Measurements from ENCODE around the gene SRSF10. TPM values are rescaled to one million over a fixed set of nuclear protein-coding genes. Genes with fewer than 3 reads are reported as not detected.
"Not testable (repeated sequence)": the region's sequence is repeated elsewhere in the genome, so short reads cannot be mapped to it uniquely, and the experiment has no call there.

SRSF10 gene
- total and polyA plus RNA-seq, 2 donors from 2014 or later, result 48.5 to 96.2 TPM

DNA sequence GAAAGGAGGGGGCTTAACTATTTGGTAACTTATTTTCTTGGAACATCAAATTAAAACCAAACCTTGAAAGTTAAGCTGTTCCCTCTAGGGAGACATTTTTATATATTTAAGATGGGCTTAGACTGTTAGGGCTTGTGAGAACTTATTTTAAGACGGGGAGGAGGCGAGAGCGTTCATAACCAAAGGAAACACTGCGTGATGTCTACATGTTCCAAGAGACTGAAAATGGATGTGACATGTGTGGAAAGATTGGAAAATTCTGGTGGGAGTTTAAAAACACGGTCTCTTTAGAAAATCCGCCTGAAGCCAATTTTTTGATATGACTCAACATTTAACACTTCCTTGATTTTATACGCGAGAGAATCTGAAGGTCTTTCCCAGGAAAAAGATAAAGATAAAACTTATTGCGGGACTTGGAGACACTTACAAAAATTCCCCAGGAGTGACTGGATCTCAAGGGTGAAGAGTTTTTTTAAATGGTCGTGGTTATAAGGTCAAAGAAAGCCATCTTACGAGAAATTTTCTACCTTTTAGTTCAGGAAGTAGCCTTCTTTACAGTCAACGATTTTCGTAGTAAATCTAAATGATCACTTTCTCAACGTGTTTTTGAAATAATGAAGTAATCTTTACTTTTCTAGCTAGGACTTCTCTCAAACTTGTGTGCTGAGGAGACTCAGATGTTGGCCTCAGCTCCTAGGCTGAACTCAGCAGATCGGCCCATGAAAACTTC is 19.7 kb downstream of the SRSF10 start:
- H3K9ac ChIP-seq (ENCODE audit: low read length in 3 of 3), result peak overlapping the region; percentile 92 to 99 (median 98)
- DNase-seq (peak in 1 of 5 donors; percentile 43), FAIRE-seq (no peak)
- peaks cover 0 to 11% (median 2%) of the 10 kb centered on the region in 3 donors for H3K36me3 ChIP-seq (ENCODE audit: control insufficient read depth in 2 of 3, insufficient read depth in 3 of 3, low read length in 3 of 3)
- intact Hi-C loops (cut with DNase I), result no loop called here
- H3K9me3 ChIP-seq (ENCODE audit: control insufficient read depth in 2 of 3, insufficient read depth in 1 of 3, low read length in 3 of 3), result no peaks in the 10 kb centered on the region
- peak overlapping the region; percentile 89 to 100 (median 97) for H3K4me3 ChIP-seq (ENCODE audit: low read length in 3 of 3)
- H3K4me1 ChIP-seq (ENCODE audit: control insufficient read depth in 2 of 3, insufficient read depth in 2 of 3, low read depth in 1 of 3, low read length in 3 of 3), result no peaks in the 10 kb centered on the region
- TF ChIP-seq, protein P1, sequence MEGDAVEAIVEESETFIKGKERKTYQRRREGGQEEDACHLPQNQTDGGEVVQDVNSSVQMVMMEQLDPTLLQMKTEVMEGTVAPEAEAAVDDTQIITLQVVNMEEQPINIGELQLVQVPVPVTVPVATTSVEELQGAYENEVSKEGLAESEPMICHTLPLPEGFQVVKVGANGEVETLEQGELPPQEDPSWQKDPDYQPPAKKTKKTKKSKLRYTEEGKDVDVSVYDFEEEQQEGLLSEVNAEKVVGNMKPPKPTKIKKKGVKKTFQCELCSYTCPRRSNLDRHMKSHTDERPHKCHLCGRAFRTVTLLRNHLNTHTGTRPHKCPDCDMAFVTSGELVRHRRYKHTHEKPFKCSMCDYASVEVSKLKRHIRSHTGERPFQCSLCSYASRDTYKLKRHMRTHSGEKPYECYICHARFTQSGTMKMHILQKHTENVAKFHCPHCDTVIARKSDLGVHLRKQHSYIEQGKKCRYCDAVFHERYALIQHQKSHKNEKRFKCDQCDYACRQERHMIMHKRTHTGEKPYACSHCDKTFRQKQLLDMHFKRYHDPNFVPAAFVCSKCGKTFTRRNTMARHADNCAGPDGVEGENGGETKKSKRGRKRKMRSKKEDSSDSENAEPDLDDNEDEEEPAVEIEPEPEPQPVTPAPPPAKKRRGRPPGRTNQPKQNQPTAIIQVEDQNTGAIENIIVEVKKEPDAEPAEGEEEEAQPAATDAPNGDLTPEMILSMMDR (IDR thresholded peaks at IDR 0.05; ENCODE audit: borderline replicate concordance, extremely low read depth, insufficient read depth), result no peak
- H3K27ac ChIP-seq (ENCODE audit: low read depth in 2 of 2, low read length in 2 of 2), result peak overlapping the region; percentile 99 to 100
- H3K27me3 ChIP-seq (ENCODE audit: control insufficient read depth, insufficient read depth, low read length), result no peaks in the 10 kb centered on the region

DNA sequence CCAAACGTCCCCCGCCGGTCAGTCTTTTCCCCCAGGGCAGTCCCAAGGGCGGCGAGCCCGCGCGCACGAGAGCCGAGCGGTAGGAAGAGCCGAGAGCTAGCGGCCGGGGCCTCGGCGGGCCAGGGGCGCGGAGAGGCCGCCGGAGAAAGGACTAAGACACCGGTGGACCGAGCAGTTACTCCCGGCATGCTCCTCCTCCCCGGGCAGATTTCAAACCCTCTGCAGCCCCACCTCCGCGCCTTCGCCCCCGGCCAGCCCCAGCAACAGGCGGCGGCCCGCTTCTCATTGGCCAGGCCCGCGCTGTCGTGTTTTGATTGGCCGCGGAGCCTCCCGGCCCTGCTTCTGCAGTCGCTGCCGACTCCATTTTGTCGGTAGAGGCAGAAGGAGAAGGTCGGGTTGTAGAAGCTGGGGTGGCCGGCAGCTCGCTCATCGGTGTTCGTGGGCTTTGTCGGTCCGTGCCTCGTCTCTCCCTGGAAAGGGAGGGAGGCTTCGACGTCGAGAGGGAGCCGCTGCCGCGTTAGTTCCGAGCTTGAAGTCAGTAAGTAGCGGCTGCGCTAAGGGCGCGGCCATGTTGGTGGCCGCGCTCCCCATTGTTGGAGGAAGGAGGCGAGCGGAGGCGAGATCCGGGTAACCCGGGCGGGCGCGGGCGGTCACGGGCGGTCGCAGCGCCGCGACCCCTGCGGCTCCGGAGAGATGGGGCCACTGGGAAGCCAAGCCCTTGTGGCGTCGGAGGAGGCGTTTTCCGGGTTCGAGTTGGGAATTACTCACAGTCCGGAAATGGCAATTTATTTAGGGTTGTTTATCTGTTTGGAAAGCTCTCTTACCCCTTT is 20.5 kb downstream of the SRSF10 start, which contains the start of gene PNRC2:
TSS of gene PNRC2 (plus strand) at position 368 of the 830 bp plus-strand sequence. CDS start 1,630 bp downstream, outside the sequence.
- peak; percentile 99 for DNase-seq
- no peaks in the 10 kb centered on the region for H3K27me3 ChIP-seq (ENCODE audit: control insufficient read depth, insufficient read depth, low read length)
- H3K27ac ChIP-seq (ENCODE audit: low read depth in 2 of 2, low read length in 2 of 2), result peak within 1 kb of the TSS; percentile 99 to 100
- no peaks in the 10 kb centered on the region for H3K9me3 ChIP-seq (ENCODE audit: control insufficient read depth in 2 of 3, insufficient read depth in 1 of 3, low read length in 3 of 3)
- H3K4me1 ChIP-seq (ENCODE audit: control insufficient read depth in 2 of 3, insufficient read depth in 2 of 3, low read depth in 1 of 3, low read length in 3 of 3), result peaks cover 0 to 4% (median 0%) of the 10 kb centered on the region in 3 donors
- H3K4me3 ChIP-seq (ENCODE audit: low read length in 3 of 3), result peak within 1 kb of the TSS; percentile 89 to 100 (median 97)
- H3K9ac ChIP-seq (ENCODE audit: low read length in 3 of 3), result peak within 1 kb of the TSS; percentile 92 to 99 (median 98)
- H3K36me3 ChIP-seq (ENCODE audit: control insufficient read depth in 2 of 3, insufficient read depth in 3 of 3, low read length in 3 of 3), result peaks cover 0 to 6% (median 2%) of the 10 kb centered on the region in 3 donors
- intact Hi-C loops (cut with DNase I), result no loop called here
- TF ChIP-seq, protein P1 (IDR thresholded peaks at IDR 0.05; ENCODE audit: borderline replicate concordance, extremely low read depth, insufficient read depth), result no peak
- peak; percentile 33 for FAIRE-seq

DNA sequence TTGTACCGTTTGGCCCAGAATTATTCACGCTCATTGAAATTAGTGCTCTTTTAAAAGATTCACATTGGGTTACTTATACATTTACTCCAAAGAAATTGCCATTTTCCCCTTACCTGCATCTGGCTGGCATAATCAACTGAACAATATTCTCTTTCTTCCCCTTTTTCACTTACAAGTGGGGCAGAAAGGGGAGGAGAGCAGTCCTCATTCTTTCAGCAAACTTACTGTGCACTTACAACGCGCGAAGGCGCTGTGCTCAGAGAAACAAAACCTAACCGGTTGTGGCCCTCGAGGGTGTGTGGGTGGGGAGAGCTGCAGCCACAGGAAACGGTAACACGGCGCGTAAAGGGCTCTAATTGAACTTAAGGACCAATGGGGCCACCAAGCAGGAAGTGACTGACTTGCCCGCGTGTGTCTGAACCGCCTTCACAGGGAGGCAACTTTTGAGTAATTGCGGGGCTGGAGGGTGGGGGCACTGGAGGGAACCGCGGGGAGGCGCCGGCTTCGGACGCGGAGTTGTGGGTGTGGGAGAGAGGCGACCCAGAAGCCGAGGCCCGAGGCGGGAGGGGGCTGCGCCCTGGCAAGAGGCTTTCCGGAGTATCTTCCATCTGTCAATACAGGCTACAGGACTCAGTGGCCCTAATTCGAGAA is 21.2 kb downstream of the SRSF10 start:
- intact Hi-C loops (cut with DNase I), result no loop called here
- no peaks in the 10 kb centered on the region for H3K9me3 ChIP-seq (ENCODE audit: control insufficient read depth in 2 of 3, insufficient read depth in 1 of 3, low read length in 3 of 3)
- peak overlapping the region; percentile 99 to 100 for H3K27ac ChIP-seq (ENCODE audit: low read depth in 2 of 2, low read length in 2 of 2)
- TF ChIP-seq, protein P1 (IDR thresholded peaks at IDR 0.05; ENCODE audit: borderline replicate concordance, extremely low read depth, insufficient read depth), result peak; percentile 42
- H3K9ac ChIP-seq (ENCODE audit: low read length in 3 of 3), result peak overlapping the region; percentile 54 to 70 (median 63)
- DNase-seq (peak; percentile 88 to 97 (median 94)), FAIRE-seq (no peak)
- H3K36me3 ChIP-seq (ENCODE audit: control insufficient read depth in 2 of 3, insufficient read depth in 3 of 3, low read length in 3 of 3), result peaks cover 0 to 3% (median 2%) of the 10 kb centered on the region in 3 donors
- peak overlapping the region; percentile 40 to 100 (median 89) for H3K4me3 ChIP-seq (ENCODE audit: low read length in 3 of 3)
- H3K27me3 ChIP-seq (ENCODE audit: control insufficient read depth, insufficient read depth, low read length), result no peaks in the 10 kb centered on the region
- H3K4me1 ChIP-seq (ENCODE audit: control insufficient read depth in 2 of 3, insufficient read depth in 2 of 3, low read depth in 1 of 3, low read length in 3 of 3), result peaks cover 0 to 4% (median 0%) of the 10 kb centered on the region in 3 donors

DNA sequence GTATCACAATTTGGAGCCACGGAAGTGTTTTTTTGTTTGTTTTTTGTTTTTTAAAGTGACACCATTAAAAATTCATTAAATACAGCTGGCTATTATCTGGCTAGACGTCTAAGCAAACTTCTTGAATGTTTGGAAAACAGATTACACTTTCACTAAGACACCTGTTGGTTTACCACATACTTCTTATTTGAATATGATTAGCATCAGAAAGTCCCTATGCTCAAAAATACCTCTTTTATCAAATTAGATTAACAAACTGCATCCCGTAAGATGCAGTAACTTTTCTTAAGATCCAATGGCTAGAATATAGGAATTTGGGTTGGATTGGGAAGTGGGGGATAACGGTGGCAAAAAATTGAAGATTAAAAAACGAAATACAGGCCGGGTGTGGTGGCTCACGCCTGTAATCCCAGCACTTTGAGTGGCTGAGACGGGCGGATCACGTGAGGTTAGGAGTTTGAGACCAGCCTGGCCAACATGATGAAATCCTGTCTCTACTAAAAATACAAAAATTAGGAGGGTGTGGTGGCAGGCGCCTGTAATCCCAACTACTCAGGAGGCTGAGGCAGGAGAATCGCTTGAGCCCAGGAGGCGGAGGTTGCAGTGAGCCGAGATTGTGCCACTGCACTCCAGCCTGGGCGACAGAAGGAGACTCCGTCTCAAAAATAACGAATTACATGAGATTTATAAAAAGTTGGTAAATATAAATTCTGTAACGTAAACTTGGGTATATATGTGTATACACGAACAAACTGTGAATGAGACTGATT is 21.9 kb downstream of the SRSF10 start:
- DNase-seq; FAIRE-seq; intact Hi-C loops (cut with DNase I); H3K36me3 ChIP-seq (ENCODE audit: control insufficient read depth in 2 of 3, insufficient read depth in 3 of 3, low read length in 3 of 3); H3K27me3 ChIP-seq (ENCODE audit: control insufficient read depth, insufficient read depth, low read length); H3K4me1 ChIP-seq (ENCODE audit: control insufficient read depth in 2 of 3, insufficient read depth in 2 of 3, low read depth in 1 of 3, low read length in 3 of 3); H3K9me3 ChIP-seq (ENCODE audit: control insufficient read depth in 2 of 3, insufficient read depth in 1 of 3, low read length in 3 of 3): not testable (repeated sequence)
- Histone ChIP-seq H3K27ac (ENCODE audit: low read depth in 2 of 2, low read length in 2 of 2) (peak overlapping the region; percentile 99 to 100), H3K4me3 (ENCODE audit: low read length in 3 of 3) (peak overlapping the region; percentile 40 to 100 (median 89)), H3K9ac (ENCODE audit: low read length in 3 of 3) (peak overlapping the region; percentile 2 to 70 (median 63))
